DOHH2 (cell line): ENCODE data around the gene NDUFAF2.

Experiments
- H3F3A ChIP-seq: fragments of 200-600 bp; sonication (generic), shearing (Covaris generic); 2 replicates; pipeline ENCODE4 v1.6.0; 2016; ENCODE audit warnings: antibody characterized with exemption, mild to moderate bottlenecking; ENCODE audit not compliant: control insufficient read depth, insufficient read depth
- H3K27ac ChIP-seq: fragments of 200-600 bp; sonication (generic); 2 replicates; pipeline ENCODE4 v1.5.1; 2014; ENCODE audit warnings: low read depth, mild to moderate bottlenecking, low read length, moderate library complexity
- H3K27me3 ChIP-seq: fragments of 200-600 bp; sonication (generic); 2 replicates; pipeline ENCODE4 v1.6.1; 2014; ENCODE audit warnings: mild to moderate bottlenecking, low read length, mixed read lengths; ENCODE audit not compliant: control insufficient read depth
- H3K36me3 ChIP-seq: fragments of 200-600 bp; sonication (generic); 2 replicates; pipeline ENCODE4 v1.6.1; 2014; ENCODE audit warnings: mild to moderate bottlenecking, low read length, moderate library complexity, mixed read lengths; ENCODE audit not compliant: control insufficient read depth
- H3K4me1 ChIP-seq: fragments of 200-600 bp; sonication (generic); 2 replicates; pipeline ENCODE4 v1.6.1; 2014; ENCODE audit warnings: mild to moderate bottlenecking, low read length, mixed read lengths; ENCODE audit not compliant: control insufficient read depth
- H3K4me2 ChIP-seq: fragments of 200-600 bp; sonication (generic); 2 replicates; pipeline ENCODE4 v1.6.0; 2014; ENCODE audit warnings: mild to moderate bottlenecking, low read length, moderate library complexity
- H3K4me3 ChIP-seq: fragments of 200-600 bp; sonication (generic); 2 replicates; pipeline ENCODE4 v1.5.1; 2014; ENCODE audit warnings: mild to moderate bottlenecking, low read length, mixed read lengths
- H3K79me2 ChIP-seq: fragments of 200-600 bp; sonication (generic); 2 replicates; pipeline ENCODE4 v1.6.1; 2014; ENCODE audit warnings: mild to moderate bottlenecking, low read length, mixed read lengths; ENCODE audit not compliant: control insufficient read depth
- H3K9me2 ChIP-seq: fragments of 200-600 bp; sonication (generic); replicated peaks from 2 replicates; pipeline ENCODE4 v1.6.1; 2014; ENCODE audit warnings: mild to moderate bottlenecking, low read length, mixed read lengths; ENCODE audit not compliant: control insufficient read depth
- H3K9me3 ChIP-seq: fragments of 200-600 bp; sonication (generic); 2 replicates; pipeline ENCODE4 v1.6.1; 2014; ENCODE audit warnings: antibody characterized with exemption, low read length, mixed read lengths; ENCODE audit not compliant: control insufficient read depth, insufficient read depth
- H4K20me1 ChIP-seq: fragments of 200-600 bp; sonication (generic); 2 replicates; pipeline ENCODE4 v1.6.0; 2014; ENCODE audit warnings: low read depth, mild to moderate bottlenecking, antibody characterized with exemption, low read length, moderate library complexity; ENCODE audit not compliant: control insufficient read depth, insufficient read depth
- EZH2phosphoT487 ChIP-seq: fragments of 200-600 bp; sonication (generic); IDR thresholded peaks from 2 replicates; pipeline ENCODE4 v1.6.1; 2017; ENCODE audit warnings: borderline replicate concordance, mild to moderate bottlenecking, antibody characterized with exemption, low read length, moderate library complexity, mixed read lengths
- TF ChIP-seq, protein P1 (sequence below): fragments of 200-600 bp; sonication (generic); IDR thresholded peaks from one replicate; pipeline ENCODE4 v1.5.1; 2014; ENCODE audit warnings: antibody characterized with exemption, mild to moderate bottlenecking, low read depth, low read length; ENCODE audit not compliant: poor library complexity, severe bottlenecking

NDUFAF2 gene

DNA sequence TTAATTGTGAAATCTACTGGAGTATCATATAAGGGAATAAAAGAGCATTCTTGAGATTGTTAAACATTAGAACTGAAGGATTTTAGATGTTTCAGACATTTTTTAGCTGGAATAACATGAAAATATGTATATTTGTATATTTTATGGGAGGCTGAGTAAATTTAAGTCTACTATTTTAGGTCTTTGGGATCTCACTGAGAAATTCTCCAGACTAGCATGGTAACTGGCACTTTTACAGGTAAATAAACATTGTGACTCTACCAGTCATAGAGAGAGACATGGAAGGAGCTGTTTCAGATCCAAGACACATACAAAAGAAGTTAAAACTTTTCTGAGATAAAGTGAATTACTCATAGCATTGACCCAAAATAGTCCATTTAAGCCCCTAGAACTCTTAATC, 59.4 kb downstream of the NDUFAF2 start:
- Histone ChIP-seq H3K27ac (no peak overlapping the region), H3K36me3 (no peaks in the 10 kb centered on the region), H3K27me3 (no peaks in the 10 kb centered on the region), H4K20me1 (no peaks in the 10 kb centered on the region), H3K4me1 (no peaks in the 10 kb centered on the region), H3K79me2 (no peaks in the 10 kb centered on the region), H3K9me3 (no peaks in the 10 kb centered on the region), H3K4me2 (no peak overlapping the region), H3F3A (no peaks in the 10 kb centered on the region), H3K4me3 (no peak overlapping the region), H3K9me2 (no peaks in the 10 kb centered on the region)
- TF ChIP-seq EZH2phosphoT487 = no peak
- TF ChIP-seq, protein P1, sequence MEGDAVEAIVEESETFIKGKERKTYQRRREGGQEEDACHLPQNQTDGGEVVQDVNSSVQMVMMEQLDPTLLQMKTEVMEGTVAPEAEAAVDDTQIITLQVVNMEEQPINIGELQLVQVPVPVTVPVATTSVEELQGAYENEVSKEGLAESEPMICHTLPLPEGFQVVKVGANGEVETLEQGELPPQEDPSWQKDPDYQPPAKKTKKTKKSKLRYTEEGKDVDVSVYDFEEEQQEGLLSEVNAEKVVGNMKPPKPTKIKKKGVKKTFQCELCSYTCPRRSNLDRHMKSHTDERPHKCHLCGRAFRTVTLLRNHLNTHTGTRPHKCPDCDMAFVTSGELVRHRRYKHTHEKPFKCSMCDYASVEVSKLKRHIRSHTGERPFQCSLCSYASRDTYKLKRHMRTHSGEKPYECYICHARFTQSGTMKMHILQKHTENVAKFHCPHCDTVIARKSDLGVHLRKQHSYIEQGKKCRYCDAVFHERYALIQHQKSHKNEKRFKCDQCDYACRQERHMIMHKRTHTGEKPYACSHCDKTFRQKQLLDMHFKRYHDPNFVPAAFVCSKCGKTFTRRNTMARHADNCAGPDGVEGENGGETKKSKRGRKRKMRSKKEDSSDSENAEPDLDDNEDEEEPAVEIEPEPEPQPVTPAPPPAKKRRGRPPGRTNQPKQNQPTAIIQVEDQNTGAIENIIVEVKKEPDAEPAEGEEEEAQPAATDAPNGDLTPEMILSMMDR = no peak

DNA sequence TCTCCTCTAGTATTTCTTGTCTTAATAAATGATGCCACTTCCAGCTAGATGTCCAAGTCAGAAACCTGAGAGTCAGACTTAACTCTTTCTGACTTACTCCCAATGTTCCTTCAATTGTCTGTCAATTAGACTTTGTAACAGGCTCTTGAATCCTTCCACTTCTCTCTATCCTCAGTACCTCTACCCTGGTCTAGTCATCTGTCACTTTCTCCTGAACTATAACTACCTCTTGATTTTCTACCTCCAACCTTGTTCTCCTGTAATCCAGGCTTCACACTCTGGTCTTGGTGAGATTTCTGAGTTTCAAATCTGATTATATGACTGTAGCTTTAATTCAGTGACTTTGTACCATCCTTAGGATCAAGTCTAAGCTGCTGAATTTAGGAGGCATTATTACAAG, 64.9 kb downstream of the NDUFAF2 start:
- 0 out of 2 replicates have a peak, but pooled peaks cover 2% of the 10 kb centered on the region for H3K79me2 ChIP-seq
- TF ChIP-seq, protein P1 = no peak
- no peak for TF ChIP-seq EZH2phosphoT487
- no peak overlapping the region for H3K4me2 ChIP-seq
- no peaks in the 10 kb centered on the region for H3K9me2 ChIP-seq
- H4K20me1 ChIP-seq = no peaks in the 10 kb centered on the region
- H3K4me1 ChIP-seq = no peaks in the 10 kb centered on the region
- no peaks in the 10 kb centered on the region for H3K27me3 ChIP-seq
- no peaks in the 10 kb centered on the region for H3K36me3 ChIP-seq
- no peak overlapping the region for H3K4me3 ChIP-seq
- H3F3A ChIP-seq = no peaks in the 10 kb centered on the region
- H3K9me3 ChIP-seq = no peaks in the 10 kb centered on the region
- no peak overlapping the region for H3K27ac ChIP-seq

DNA sequence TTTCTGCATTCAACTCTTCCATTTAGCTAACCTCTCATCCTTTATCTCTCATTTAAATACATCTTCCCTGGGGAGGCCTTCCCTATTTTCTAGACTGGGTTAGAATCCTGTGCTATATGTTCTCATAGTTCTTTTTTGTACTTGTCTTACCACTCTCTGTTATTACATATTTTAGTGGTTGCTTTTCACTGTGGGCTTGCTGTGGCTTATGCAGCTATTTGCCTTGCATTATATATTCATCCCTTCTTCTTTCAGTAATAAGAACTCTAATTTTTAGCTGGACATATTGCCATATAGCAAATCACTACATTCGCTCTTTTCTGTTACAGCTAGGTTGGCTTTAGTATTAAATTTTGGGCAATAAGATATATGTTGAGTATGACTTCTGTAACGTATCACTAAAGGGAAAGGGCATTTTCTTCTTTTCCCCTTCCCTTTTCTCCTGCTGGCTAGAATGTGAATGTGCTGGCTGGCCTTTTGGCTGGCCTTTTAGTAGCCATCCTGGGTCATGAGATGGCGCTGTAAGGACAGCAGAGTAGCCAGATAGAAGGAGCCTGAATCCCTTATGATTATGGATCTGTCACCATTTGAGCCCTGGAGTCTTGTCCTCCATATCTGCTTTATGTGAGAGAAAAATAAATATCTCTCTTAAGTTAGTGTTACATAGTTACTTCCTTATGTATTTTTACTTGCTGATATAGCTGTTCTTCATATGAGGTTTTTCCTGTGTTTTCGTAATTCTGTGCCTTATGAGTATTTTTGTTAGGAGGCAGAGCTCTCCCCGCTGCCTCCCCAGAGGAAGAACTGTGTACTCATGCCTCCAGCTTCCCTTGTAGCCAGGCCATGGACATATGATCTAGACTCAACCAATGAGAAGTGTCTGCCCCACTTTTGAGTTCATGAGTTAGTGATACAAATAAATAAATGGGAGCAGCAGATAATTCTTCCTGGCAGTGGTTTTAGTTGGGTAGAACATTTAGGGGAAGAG, 65.8 kb downstream of the NDUFAF2 start:
- Histone ChIP-seq H3K4me2 (no peak overlapping the region), H3K27ac (no peak overlapping the region), H4K20me1 (no peaks in the 10 kb centered on the region)

More for the DNA sequence above, 65.8 kb downstream of the NDUFAF2 start:
- H3K27me3 ChIP-seq = no peaks in the 10 kb centered on the region
- no peaks in the 10 kb centered on the region for H3K4me1 ChIP-seq
- no peaks in the 10 kb centered on the region for H3K9me3 ChIP-seq
- 0 out of 2 replicates have a peak, but pooled peaks cover 2% of the 10 kb centered on the region for H3K79me2 ChIP-seq
- no peak for TF ChIP-seq EZH2phosphoT487
- TF ChIP-seq, protein P1 = no peak
- no peaks in the 10 kb centered on the region for H3F3A ChIP-seq
- no peaks in the 10 kb centered on the region for H3K36me3 ChIP-seq
- H3K9me2 ChIP-seq = no peaks in the 10 kb centered on the region
- H3K4me3 ChIP-seq = no peak overlapping the region
